GM18519 (cell line): ENCODE results near the gene SESTD1.
A peak's percentile ranks its signal among the peaks of the same experiment; 100 is the strongest.
"Not testable (repeated sequence)": the region's sequence is repeated elsewhere in the genome, so short reads cannot be mapped to it uniquely, and the experiment has no call there.

Experiments
- ATAC-seq: cut with Tn5 transposase; IDR thresholded peaks from one replicate; pipeline ENCODE4 v1.9.1; 2021; ENCODE audit warnings: mild to moderate bottlenecking, moderate library complexity; ENCODE audit not compliant: unreplicated experiment, low FRiP score

SESTD1 gene

GRCh38 chr2:179240481-179241451, 23.9 kb downstream of the SESTD1 start:
- no peak for ATAC-seq

DNA sequence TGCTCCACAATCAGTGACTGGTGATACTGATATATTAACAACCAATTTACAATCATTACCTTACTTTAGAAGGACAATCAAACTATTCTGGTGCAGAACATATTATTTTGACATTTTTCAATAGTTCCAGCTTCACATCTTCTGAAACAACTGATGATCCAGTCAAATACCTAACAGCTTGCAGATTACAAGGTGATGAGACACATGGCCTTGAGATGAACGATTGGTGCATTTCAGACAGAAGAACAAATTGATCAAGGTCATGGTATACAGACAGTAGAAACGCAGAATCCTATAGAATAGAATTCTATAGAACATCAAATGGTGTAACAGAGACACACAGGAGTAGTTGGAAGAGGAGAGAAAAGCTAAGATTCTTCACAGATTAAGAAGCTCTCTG, 24.8 kb downstream of the SESTD1 start:
- ATAC-seq: no peak

DNA sequence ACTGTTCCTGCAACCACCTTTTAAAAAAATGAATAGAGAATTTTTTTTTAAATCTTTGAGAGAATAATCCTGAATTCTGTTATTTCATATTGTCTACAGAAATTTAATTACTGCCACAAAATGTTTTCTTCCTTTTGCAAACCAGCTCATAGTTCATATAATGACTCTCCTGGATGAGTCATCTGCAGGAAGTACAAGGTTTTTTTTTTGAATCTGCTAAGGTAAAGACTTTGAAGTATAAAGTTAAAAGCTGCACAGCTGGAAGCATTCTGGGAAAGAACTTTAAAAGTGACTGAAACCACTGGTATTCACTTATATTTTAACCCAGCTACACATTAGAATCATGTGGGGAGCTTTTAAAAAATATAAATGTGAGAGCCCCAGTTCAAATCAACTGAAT, 25.4 kb downstream of the SESTD1 start:
- ATAC-seq: peak; percentile 55

GRCh38 chr2:179238027-179238426, 26.6 kb downstream of the SESTD1 start:
- ATAC-seq: no peak

GRCh38 chr2:179237209-179237946, 27.3 kb downstream of the SESTD1 start:
- no peak for ATAC-seq

GRCh38 chr2:179235463-179236108, 29.0 kb downstream of the SESTD1 start:
- no peak for ATAC-seq

DNA sequence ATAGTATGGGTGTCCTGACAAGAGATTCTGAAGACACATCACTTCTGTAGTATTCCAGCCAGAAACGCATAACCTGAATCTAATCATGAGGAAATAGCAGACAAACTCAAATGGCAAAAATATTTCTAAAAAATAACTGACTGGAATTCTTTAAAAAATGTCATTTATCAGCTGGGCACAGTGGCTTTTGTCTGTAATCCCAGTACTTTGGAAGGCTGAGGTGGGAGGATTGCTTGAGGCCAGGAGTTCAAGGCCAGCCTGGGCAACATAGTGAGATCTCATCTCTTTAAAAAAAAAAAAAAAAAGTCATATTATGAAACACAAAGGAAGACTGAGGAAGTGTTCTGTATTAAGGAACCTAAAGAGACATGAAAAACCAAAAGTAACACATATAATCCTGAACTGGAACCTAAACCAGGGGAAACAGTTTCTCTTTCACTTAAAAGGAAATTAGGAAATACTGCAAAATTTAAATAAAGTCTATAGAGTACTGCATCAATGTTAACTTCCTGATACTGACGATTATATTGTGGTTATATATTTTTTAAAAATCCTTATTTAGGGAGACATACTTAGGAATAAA, 29.9 kb downstream of the SESTD1 start:
- ATAC-seq: no peak

- ATAC-seq: no peak
Observed at GRCh38 chr2:179233626-179234430, 30.8 kb downstream of the SESTD1 start.

GRCh38 chr2:179233083-179233490, 31.5 kb downstream of the SESTD1 start:
- ATAC-seq: no peak

DNA sequence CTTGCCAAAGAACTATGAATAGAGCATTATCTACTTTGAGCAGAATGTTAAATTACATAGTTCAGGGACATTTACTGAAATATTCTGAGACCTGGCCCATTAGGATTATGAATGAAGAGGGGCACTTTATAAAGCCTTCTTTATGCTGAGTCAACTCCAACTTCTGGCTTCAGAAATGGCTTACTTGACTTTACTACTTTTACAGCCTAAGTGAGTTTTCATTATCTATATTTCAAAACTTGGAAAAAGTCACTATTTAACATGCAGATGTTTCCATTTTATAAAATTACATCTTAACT, 37.7 kb downstream of the SESTD1 start:
- ATAC-seq: no peak

DNA sequence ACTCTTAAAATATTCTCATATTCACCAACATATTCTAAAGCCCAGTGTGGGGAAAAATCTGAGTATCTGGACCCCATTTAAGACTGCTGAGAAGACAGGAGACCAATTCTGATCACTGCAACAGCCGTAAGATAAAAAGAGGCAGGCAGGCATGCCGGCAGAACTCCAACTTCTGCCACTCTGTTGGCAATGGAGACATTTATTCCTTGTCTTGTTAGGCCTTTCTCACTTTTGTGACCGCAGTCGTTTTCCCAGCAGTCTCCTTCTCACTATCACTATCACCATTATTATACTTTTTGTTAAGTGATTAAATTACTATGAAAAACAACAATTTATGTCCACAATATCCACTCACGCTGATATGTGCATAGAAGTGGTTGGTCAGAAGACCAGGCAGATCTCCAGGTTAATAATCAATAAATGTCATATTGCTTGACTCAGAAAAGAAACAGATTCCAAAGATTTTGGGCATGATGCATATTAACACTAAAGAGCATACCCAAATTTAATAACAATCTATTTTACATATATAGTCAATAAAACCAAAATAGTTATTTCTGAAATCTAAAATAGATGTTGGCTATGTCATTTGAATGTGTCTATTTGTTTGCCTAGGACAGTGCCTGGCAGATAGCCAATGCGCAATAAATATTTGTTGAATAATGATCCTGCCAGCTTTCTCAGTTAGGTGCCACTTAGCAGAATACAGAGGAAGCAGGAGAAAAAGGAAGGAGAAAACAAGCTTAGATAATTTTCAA, 38.2 kb downstream of the SESTD1 start:
- ATAC-seq: no peak

DNA sequence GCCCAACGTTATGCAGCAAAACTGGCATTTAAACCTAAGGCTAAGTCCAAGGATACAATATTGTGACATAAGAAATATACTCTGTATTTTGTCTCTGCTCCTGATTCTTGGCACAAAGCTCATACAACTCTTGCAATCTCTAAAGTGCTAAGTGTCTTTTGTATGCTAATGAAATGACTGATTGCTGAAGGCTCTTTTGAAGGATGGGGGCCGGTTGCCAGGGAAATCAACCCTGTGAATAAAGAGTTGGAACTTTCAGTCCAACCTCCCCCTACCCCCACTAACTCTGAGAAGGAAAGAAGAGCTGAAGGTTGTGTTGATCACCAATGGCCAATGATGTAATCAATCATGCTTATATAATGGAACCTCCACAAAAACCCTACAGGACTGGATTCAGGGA, 40.3 kb downstream of the SESTD1 start:
- no peak for ATAC-seq

- ATAC-seq: no peak
Observed at GRCh38 chr2:179222076-179222475, 42.6 kb downstream of the SESTD1 start.

GRCh38 chr2:179218848-179219594, 45.6 kb downstream of the SESTD1 start:
- ATAC-seq: peak; percentile 68

- not testable (repeated sequence) for ATAC-seq
Observed at GRCh38 chr2:179214671-179215070, 50.0 kb downstream of the SESTD1 start.

- ATAC-seq: no peak
Observed at GRCh38 chr2:179211355-179211754, 53.3 kb downstream of the SESTD1 start.

DNA sequence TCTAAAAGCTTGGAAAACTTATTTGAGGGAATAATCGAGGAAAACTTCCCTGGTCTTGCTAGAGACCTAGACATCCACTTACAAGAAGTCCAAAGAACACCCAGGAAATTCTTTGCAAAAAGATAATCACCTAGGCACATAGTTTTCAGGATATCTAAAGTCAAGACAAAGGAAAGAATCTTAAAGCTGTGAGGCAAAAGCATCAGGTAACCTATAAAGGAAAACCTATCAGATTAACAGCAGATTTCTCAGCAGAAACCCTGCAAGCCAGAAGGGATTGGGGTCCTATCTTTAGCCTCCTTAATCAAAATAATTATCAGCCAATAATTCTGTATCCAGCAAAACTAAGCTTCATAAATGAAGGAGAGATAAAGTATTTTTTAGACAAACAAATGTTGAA, 56.4 kb downstream of the SESTD1 start:
- not testable (repeated sequence) for ATAC-seq

- no peak for ATAC-seq
Observed at GRCh38 chr2:179207047-179207446, 57.6 kb downstream of the SESTD1 start.

DNA sequence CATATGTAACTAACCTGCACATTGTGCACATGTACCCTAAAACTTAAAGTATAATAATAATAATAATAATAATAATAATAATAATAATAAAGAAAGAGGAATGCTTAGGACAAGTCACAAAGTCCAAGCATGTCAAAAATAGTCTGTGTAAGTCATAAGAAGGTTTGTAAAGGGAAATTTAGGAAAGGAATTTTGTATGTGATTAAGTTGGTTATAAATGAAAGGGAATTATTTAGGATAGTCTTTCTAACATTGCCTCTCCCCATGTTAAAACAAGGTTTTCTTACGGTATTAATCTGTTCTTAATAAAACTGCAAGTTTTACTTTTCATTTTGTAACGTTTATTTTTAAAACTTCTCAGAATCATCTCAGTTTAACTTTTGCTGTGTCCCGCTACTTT, 62.8 kb downstream of the SESTD1 start:
- ATAC-seq: no peak
